BE2C (cell line): ENCODE measurements around the gene PDE6H.

ENCODE experiments used
- DNase-seq: peaks from one replicate; pipeline ENCODE4 v3.0.0-alpha.2; 2020
- H3K27me3 ChIP-seq: fragments of 250-450 bp; sonication (Bioruptor Pico); 2 replicates; pipeline ENCODE4 v1.5.1; 2020; ENCODE audit warnings: mild to moderate bottlenecking
- H3K36me3 ChIP-seq: fragments of 250-450 bp; sonication (Bioruptor Pico); 2 replicates; pipeline ENCODE4 v1.5.1; 2020; ENCODE audit warnings: mild to moderate bottlenecking
- H3K4me1 ChIP-seq: fragments of 250-450 bp; sonication (Bioruptor Pico); 2 replicates; pipeline ENCODE4 v1.5.1; 2020
- H3K4me3 ChIP-seq: 2 replicates; pipeline ENCODE4 v1.5.1; 2011; ENCODE audit warnings: low read depth, low read length
- H3K9me3 ChIP-seq: fragments of 250-450 bp; sonication (Bioruptor Pico); 2 replicates; pipeline ENCODE4 v1.5.1; 2020
- TF ChIP-seq, protein P1 (sequence below): IDR thresholded peaks from 2 replicates; pipeline ENCODE4 v1.5.1; 2012; ENCODE audit warnings: mild to moderate bottlenecking, low read depth, low read length

Gene PDE6H

GRCh38 chr12:15013634-15014179 is 40.9 kb downstream of the PDE6H start:
- Histone ChIP-seq H3K4me1 (no peaks in the 10 kb centered on the region), H3K4me3 (no peak overlapping the region), H3K9me3 (no peaks in the 10 kb centered on the region), H3K36me3 (no peaks in the 10 kb centered on the region), H3K27me3 (no peaks in the 10 kb centered on the region)
- TF ChIP-seq, protein P1, sequence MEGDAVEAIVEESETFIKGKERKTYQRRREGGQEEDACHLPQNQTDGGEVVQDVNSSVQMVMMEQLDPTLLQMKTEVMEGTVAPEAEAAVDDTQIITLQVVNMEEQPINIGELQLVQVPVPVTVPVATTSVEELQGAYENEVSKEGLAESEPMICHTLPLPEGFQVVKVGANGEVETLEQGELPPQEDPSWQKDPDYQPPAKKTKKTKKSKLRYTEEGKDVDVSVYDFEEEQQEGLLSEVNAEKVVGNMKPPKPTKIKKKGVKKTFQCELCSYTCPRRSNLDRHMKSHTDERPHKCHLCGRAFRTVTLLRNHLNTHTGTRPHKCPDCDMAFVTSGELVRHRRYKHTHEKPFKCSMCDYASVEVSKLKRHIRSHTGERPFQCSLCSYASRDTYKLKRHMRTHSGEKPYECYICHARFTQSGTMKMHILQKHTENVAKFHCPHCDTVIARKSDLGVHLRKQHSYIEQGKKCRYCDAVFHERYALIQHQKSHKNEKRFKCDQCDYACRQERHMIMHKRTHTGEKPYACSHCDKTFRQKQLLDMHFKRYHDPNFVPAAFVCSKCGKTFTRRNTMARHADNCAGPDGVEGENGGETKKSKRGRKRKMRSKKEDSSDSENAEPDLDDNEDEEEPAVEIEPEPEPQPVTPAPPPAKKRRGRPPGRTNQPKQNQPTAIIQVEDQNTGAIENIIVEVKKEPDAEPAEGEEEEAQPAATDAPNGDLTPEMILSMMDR = no peak
- DNase-seq = no peak

- Histone ChIP-seq H3K4me1 (no peaks in the 10 kb centered on the region), H3K36me3 (no peaks in the 10 kb centered on the region), H3K9me3 (no peaks in the 10 kb centered on the region), H3K4me3 (no peak overlapping the region), H3K27me3 (no peaks in the 10 kb centered on the region)
- no peak for DNase-seq
- TF ChIP-seq, protein P1 = no peak
Observed at GRCh38 chr12:15014708-15015107, 41.9 kb downstream of the PDE6H start.

DNA sequence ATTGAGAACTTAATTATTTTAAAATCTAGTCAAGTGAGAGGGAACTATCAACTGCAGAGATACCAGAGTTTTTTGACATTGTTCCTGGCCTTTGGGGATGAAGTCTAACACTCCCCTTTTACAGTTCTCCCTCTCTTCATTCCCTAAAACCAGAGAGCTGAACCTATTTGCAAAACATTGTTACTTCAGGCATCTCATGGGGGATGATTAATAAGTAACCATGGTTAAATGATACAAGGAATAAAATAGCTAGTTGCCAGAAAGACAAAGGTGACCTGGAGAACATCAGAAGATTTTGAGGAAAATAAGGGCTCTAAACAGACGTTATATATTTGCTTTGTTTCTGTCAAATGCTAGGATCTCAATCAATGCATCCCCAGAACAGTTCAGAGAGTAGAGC is 42.3 kb downstream of the PDE6H start:
- no peaks in the 10 kb centered on the region for H3K9me3 ChIP-seq
- no peaks in the 10 kb centered on the region for H3K36me3 ChIP-seq
- H3K27me3 ChIP-seq = no peaks in the 10 kb centered on the region
- DNase-seq = no peak
- H3K4me1 ChIP-seq = no peaks in the 10 kb centered on the region
- TF ChIP-seq, protein P1 = no peak
- H3K4me3 ChIP-seq = no peak overlapping the region

GRCh38 chr12:15020156-15020555 is 47.3 kb downstream of the PDE6H start:
- Histone ChIP-seq H3K4me3 (no peak overlapping the region), H3K27me3 (no peaks in the 10 kb centered on the region), H3K4me1 (no peaks in the 10 kb centered on the region), H3K36me3 (no peaks in the 10 kb centered on the region), H3K9me3 (no peaks in the 10 kb centered on the region)
- no peak for DNase-seq
- TF ChIP-seq, protein P1 = no peak
